Mesothelial cell of epicardium (in vitro differentiated cells): ENCODE results near the gene IVL. TPM values are rescaled to one million over a fixed set of nuclear protein-coding genes. Genes with fewer than 3 reads are reported as not detected.

Experiments used
- DNase-seq, 2 experiments: peaks; one replicate each; pipeline ENCODE4 v3.0.0; 2021; ENCODE audit warnings: low spot score in 2 of 2; ENCODE audit not compliant: unreplicated experiment in 2 of 2
- H3K27ac Mint-ChIP-seq: 2 replicates; pipeline ENCODE4 v1.8.0; 2021; ENCODE audit warnings: mixed read lengths
- H3K27me3 Mint-ChIP-seq: 2 replicates; pipeline ENCODE4 v1.8.0; 2021; ENCODE audit warnings: low read depth, mixed read lengths
- H3K36me3 Mint-ChIP-seq: 2 replicates; pipeline ENCODE4 v1.8.0; 2021; ENCODE audit warnings: mixed read lengths
- H3K4me1 Mint-ChIP-seq: 2 replicates; pipeline ENCODE4 v1.8.0; 2021; ENCODE audit warnings: mixed read lengths
- H3K4me3 Mint-ChIP-seq: 2 replicates; pipeline ENCODE4 v1.8.0; 2021; ENCODE audit warnings: mild to moderate bottlenecking, moderate library complexity, mixed read lengths
- H3K9me3 Mint-ChIP-seq: 2 replicates; pipeline ENCODE4 v1.8.0; 2021; ENCODE audit warnings: mixed read lengths
- total RNA-seq: library from RNA; stranded (reverse); gene quantifications from 3 replicates; pipeline ENCODE4 v1.2.1, GENCODE V29; 2021
- TF ChIP-seq, protein P1 (sequence below): fragments of 200-600 bp; sonication (generic); IDR thresholded peaks from one replicate; pipeline ENCODE4 v1.5.0; 2021; ENCODE audit warnings: antibody characterized with exemption; ENCODE audit not compliant: unreplicated experiment

Gene IVL
- total RNA-seq, 1 donor from 2014 or later: 0.27 TPM

DNA sequence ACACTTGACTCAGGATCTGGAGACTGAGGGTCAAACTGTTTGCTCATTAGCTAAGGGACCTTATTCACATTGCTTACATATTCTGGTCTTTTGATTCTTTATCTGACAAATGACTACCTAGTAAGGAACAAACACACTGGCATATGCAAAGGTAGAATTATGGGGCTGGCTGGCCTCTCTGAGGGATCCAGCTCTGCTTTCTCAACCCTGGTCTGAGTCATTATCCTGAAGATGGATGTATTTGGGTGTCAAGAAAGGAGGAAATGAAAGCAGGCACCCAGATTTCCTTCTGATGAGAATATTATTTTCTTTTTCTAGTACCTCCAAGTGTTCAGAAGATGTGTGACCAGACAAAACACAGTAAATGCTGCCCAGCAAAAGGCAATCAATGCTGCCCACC lies 24.3 kb upstream of the IVL start:
- DNase-seq: no peak
- TF ChIP-seq, protein P1, sequence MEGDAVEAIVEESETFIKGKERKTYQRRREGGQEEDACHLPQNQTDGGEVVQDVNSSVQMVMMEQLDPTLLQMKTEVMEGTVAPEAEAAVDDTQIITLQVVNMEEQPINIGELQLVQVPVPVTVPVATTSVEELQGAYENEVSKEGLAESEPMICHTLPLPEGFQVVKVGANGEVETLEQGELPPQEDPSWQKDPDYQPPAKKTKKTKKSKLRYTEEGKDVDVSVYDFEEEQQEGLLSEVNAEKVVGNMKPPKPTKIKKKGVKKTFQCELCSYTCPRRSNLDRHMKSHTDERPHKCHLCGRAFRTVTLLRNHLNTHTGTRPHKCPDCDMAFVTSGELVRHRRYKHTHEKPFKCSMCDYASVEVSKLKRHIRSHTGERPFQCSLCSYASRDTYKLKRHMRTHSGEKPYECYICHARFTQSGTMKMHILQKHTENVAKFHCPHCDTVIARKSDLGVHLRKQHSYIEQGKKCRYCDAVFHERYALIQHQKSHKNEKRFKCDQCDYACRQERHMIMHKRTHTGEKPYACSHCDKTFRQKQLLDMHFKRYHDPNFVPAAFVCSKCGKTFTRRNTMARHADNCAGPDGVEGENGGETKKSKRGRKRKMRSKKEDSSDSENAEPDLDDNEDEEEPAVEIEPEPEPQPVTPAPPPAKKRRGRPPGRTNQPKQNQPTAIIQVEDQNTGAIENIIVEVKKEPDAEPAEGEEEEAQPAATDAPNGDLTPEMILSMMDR: no peak
- H3K4me3 Mint-ChIP-seq: no peak overlapping the region
- peaks cover 57% of the 10 kb centered on the region for H3K9me3 Mint-ChIP-seq
- no peaks in the 10 kb centered on the region for H3K36me3 Mint-ChIP-seq
- no peak overlapping the region for H3K27ac Mint-ChIP-seq
- H3K4me1 Mint-ChIP-seq: no peaks in the 10 kb centered on the region
- no peaks in the 10 kb centered on the region for H3K27me3 Mint-ChIP-seq

GRCh38 chr1:152884506-152884905 lies 23.8 kb upstream of the IVL start:
- Mint-ChIP-seq H3K4me3 (no peak overlapping the region), H3K36me3 (no peaks in the 10 kb centered on the region), H3K27ac (no peak overlapping the region), H3K4me1 (no peaks in the 10 kb centered on the region), H3K27me3 (no peaks in the 10 kb centered on the region), H3K9me3 (peaks cover 58% of the 10 kb centered on the region)
- no peak for DNase-seq
- TF ChIP-seq, protein P1: no peak

- Mint-ChIP-seq H3K36me3 (no peaks in the 10 kb centered on the region), H3K9me3 (peaks cover 58% of the 10 kb centered on the region), H3K27me3 (no peaks in the 10 kb centered on the region), H3K27ac (no peak overlapping the region), H3K4me3 (no peak overlapping the region), H3K4me1 (no peaks in the 10 kb centered on the region)
- TF ChIP-seq, protein P1: no peak
- no peak for DNase-seq
Measured at GRCh38 chr1:152884966-152885624, 23.3 kb upstream of the IVL start.

DNA sequence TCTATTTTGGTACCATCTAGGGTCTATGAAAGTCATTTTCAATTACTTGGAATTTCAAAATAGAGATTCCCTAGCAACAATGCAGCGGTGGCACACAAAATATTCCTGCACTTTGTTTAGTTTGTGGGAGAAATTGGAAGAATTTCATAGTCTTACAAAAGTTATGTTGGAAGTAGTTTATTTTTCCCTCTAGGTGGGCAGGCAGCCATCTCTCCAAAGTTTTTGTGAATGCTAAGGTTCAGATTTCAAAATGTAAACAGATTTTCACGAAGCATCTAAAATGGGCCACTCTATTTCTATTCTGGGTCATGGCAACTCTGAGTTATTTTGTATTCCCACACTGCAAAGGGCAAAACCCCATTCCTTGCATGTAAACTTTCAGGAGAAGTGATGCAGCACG lies 22.3 kb upstream of the IVL start:
- no peak overlapping the region for H3K27ac Mint-ChIP-seq

DNA sequence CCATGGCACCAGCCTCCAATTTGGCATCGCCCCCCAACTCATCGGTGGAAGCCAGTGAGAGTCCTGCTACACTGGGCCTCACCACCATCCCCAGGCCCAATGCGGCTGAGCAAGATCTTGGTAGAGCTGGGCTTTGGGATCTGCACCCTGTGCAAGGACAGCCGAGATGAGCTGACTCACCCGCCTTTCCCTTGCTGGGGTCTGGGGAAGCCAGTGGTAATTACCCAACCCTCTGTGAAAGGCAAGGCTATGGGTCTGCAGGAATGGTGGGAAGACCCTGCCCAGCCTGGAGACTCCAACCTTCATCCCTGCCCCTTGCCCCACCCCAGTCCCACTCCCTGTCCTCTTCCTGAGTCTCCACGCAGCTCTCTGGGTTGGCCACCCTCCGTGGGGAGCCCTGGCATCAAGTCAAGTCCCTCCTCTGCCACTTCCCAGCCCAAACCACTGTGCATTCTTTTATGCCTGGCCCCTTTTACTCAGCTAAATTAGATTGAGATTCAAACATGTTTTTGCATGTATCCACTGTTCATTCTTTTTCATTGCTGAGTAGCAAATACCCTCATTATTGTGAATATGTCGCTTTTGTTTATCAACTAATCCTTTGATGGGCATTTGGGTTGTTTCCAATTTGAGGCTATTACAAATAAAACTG lies 21.5 kb upstream of the IVL start:
- Mint-ChIP-seq H3K27ac (no peak overlapping the region), H3K4me3 (no peak overlapping the region), H3K4me1 (no peaks in the 10 kb centered on the region), H3K9me3 (peaks cover 65% of the 10 kb centered on the region), H3K36me3 (no peaks in the 10 kb centered on the region), H3K27me3 (no peaks in the 10 kb centered on the region)
- TF ChIP-seq, protein P1: no peak
- DNase-seq: no peak

More for the DNA sequence above, 22.3 kb upstream of the IVL start:
- Mint-ChIP-seq H3K36me3 (no peaks in the 10 kb centered on the region), H3K27me3 (no peaks in the 10 kb centered on the region), H3K4me1 (no peaks in the 10 kb centered on the region), H3K9me3 (peaks cover 62% of the 10 kb centered on the region), H3K4me3 (no peak overlapping the region)
- DNase-seq: no peak
- TF ChIP-seq, protein P1: no peak
